Ascending aorta (tissue), 2 donors: ENCODE results near the gene XRN2. TPM values are rescaled to one million over a fixed set of nuclear protein-coding genes. Genes with fewer than 3 reads are reported as not detected.

ENCODE experiments used
- DNase-seq, 2 donors: peaks; one replicate each; pipeline ENCODE4 v3.0.0-alpha.2; 2019; ENCODE audit warnings: low spot score in 2 of 2
- H3K27ac ChIP-seq, 2 donors: fragments of 200-600 bp; sonication (generic); one replicate each; pipeline ENCODE4 v1.5.1; 2016 to 2017; ENCODE audit warnings: mild to moderate bottlenecking in 1 of 2
- H3K27me3 ChIP-seq: fragments of 200-600 bp; sonication (generic); one replicate; pipeline ENCODE4 v1.5.1; 2017
- H3K36me3 ChIP-seq, 2 donors: fragments of 200-600 bp; sonication (generic); one replicate each; pipeline ENCODE4 v1.5.1; 2016
- H3K4me1 ChIP-seq, 2 donors: fragments of 200-600 bp; sonication (generic); one replicate each; pipeline ENCODE4 v1.5.1; 2016 to 2017; ENCODE audit warnings: mild to moderate bottlenecking in 1 of 2
- H3K4me3 ChIP-seq, 2 donors: fragments of 200-600 bp; sonication (generic); one replicate each; pipeline ENCODE4 v1.5.1; 2016 to 2017; ENCODE audit warnings: mild to moderate bottlenecking in 1 of 2
- H3K9me3 ChIP-seq, 2 donors: fragments of 200-600 bp; sonication (generic); one replicate each; pipeline ENCODE4 v1.5.1; 2016
- CTCF ChIP-seq, 3 experiments: fragments of 200-600 bp in 2 of 3; fragments of 450-650 bp in 1 of 3; sonication (generic) in 2 of 3; IDR thresholded peaks; one replicate each; pipeline ENCODE4 v1.5.1; 2016 to 2019; ENCODE audit warnings: antibody characterized with exemption in 3 of 3, mild to moderate bottlenecking in 1 of 3, moderate library complexity in 1 of 3
- intact Hi-C: fragments of 100-400 bp; cut with DNase I; formaldehyde crosslinking; loops from one replicate; pipeline ENCODE4 v1.15.1; 2023
- total RNA-seq: library from RNA; depleted of rRNA; stranded (reverse); fragments of >200 nt; gene quantifications from one replicate; pipeline ENCODE4 v1.1.0, GENCODE V29; 2016

Gene XRN2
- total RNA-seq, 1 donor from 2014 or later = 19.5 TPM

GRCh38 chr20:21380711-21381110, 77.6 kb downstream of the XRN2 start:
- no peaks in the 10 kb centered on the region for H3K4me1 ChIP-seq
- TF ChIP-seq CTCF (IDR thresholded peaks at IDR 0.05) = no peak
- H3K27ac ChIP-seq = no peak overlapping the region
- peaks cover 18 to 48% of the 10 kb centered on the region in 2 donors for H3K36me3 ChIP-seq
- intact Hi-C loops = no loop called here
- no peak for DNase-seq
- no peaks in the 10 kb centered on the region for H3K9me3 ChIP-seq
- H3K27me3 ChIP-seq = no peaks in the 10 kb centered on the region
- no peak overlapping the region for H3K4me3 ChIP-seq

- no peak for DNase-seq
- intact Hi-C loops = no loop called here
- Histone ChIP-seq H3K4me1 (no peaks in the 10 kb centered on the region), H3K36me3 (peaks cover 14 to 53% of the 10 kb centered on the region in 2 donors), H3K4me3 (no peak overlapping the region), H3K27me3 (no peaks in the 10 kb centered on the region), H3K9me3 (no peaks in the 10 kb centered on the region), H3K27ac (no peak overlapping the region)
- no peak for TF ChIP-seq CTCF (IDR thresholded peaks at IDR 0.05)
Observed at GRCh38 chr20:21381619-21382018, 78.5 kb downstream of the XRN2 start.

GRCh38 chr20:21384308-21384892, 81.3 kb downstream of the XRN2 start:
- intact Hi-C loops = no loop called here
- DNase-seq = no peak
- H3K36me3 ChIP-seq = peaks cover 24 to 74% of the 10 kb centered on the region in 2 donors
- H3K4me1 ChIP-seq = no peaks in the 10 kb centered on the region
- no peak overlapping the region for H3K4me3 ChIP-seq
- no peak overlapping the region for H3K27ac ChIP-seq
- no peaks in the 10 kb centered on the region for H3K9me3 ChIP-seq
- no peaks in the 10 kb centered on the region for H3K27me3 ChIP-seq
- TF ChIP-seq CTCF (IDR thresholded peaks at IDR 0.05) = no peak

GRCh38 chr20:21386111-21386510, 83.0 kb downstream of the XRN2 start:
- intact Hi-C loops = no loop called here

GRCh38 chr20:21387528-21387927, 84.4 kb downstream of the XRN2 start:
- Histone ChIP-seq H3K36me3 (peaks cover 24 to 61% of the 10 kb centered on the region in 2 donors), H3K4me1 (no peaks in the 10 kb centered on the region), H3K4me3 (no peak overlapping the region), H3K9me3 (no peaks in the 10 kb centered on the region), H3K27ac (no peak overlapping the region), H3K27me3 (no peaks in the 10 kb centered on the region)
- DNase-seq = no peak
- TF ChIP-seq CTCF (IDR thresholded peaks at IDR 0.05) = no peak
- intact Hi-C loops = no loop called here

More at GRCh38 chr20:21386111-21386510, 83.0 kb downstream of the XRN2 start:
- Histone ChIP-seq H3K4me3 (no peak overlapping the region), H3K4me1 (no peaks in the 10 kb centered on the region), H3K36me3 (peaks cover 24 to 69% of the 10 kb centered on the region in 2 donors), H3K27ac (no peak overlapping the region), H3K27me3 (no peaks in the 10 kb centered on the region), H3K9me3 (no peaks in the 10 kb centered on the region)
- DNase-seq = no peak
- no peak for TF ChIP-seq CTCF (IDR thresholded peaks at IDR 0.05)

- H3K9me3 ChIP-seq = no peaks in the 10 kb centered on the region
- no peak for TF ChIP-seq CTCF (IDR thresholded peaks at IDR 0.05)
- DNase-seq = no peak
- intact Hi-C loops = no loop called here
- H3K27me3 ChIP-seq = no peaks in the 10 kb centered on the region
- no peak overlapping the region for H3K27ac ChIP-seq
- peaks cover 20 to 51% of the 10 kb centered on the region in 2 donors for H3K36me3 ChIP-seq
- H3K4me3 ChIP-seq = no peak overlapping the region
- H3K4me1 ChIP-seq = no peaks in the 10 kb centered on the region
Observed at GRCh38 chr20:21388566-21388965, 85.4 kb downstream of the XRN2 start.
